Spleen (tissue), 7 donors: ENCODE results near the gene CYP24A1.

ENCODE experiments used
- POLR2AphosphoS5 ChIP-seq, 3 donors: sonication (generic); formaldehyde crosslinking; IDR thresholded peaks; one replicate each; pipeline ENCODE4 v1.5.1; 2017; ENCODE audit warnings: antibody characterized with exemption in 3 of 3
- TF ChIP-seq, protein P1 (sequence below), 11 experiments: fragments of 200-600 bp in 7 of 11; fragments of 450-650 bp in 4 of 11; sonication (generic) in 4 of 11; IDR thresholded peaks in 8 of 11; conservative IDR thresholded peaks in 3 of 11; 1 replicate in 7 of 11; 2 replicates in 4 of 11; pipeline versions ENCODE4 v1.4.0 to v1.8.0; 2016 to 2021; ENCODE audit warnings: antibody characterized with exemption in 11 of 11, inconsistent platforms in 4 of 11, mild to moderate bottlenecking in 1 of 11
- donor health status: DM: no; HTN: no; CAD: no; lungs with moderate emphysema.
- donor health status: DM: no; HTN: no; CAD: no.
- donor health status: DM: no; HTN: no; CAD: no.

DNA sequence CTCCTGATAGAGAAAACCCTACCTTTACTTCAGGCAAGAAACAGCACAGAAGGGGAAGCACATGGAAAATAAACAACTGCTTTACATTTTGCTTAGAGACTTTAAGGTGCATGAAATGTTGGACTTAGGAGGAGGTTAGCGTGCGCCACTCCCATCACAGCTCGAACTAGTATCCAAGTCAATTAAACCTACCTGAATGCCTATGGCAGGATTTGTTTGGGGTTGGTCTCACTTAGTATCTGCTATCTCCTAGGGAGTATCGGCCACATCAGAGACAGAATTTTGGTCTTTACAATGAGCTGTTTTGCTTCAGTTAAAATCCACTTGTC, 12.0 kb downstream of the CYP24A1 start:
- TF ChIP-seq, protein P1, sequence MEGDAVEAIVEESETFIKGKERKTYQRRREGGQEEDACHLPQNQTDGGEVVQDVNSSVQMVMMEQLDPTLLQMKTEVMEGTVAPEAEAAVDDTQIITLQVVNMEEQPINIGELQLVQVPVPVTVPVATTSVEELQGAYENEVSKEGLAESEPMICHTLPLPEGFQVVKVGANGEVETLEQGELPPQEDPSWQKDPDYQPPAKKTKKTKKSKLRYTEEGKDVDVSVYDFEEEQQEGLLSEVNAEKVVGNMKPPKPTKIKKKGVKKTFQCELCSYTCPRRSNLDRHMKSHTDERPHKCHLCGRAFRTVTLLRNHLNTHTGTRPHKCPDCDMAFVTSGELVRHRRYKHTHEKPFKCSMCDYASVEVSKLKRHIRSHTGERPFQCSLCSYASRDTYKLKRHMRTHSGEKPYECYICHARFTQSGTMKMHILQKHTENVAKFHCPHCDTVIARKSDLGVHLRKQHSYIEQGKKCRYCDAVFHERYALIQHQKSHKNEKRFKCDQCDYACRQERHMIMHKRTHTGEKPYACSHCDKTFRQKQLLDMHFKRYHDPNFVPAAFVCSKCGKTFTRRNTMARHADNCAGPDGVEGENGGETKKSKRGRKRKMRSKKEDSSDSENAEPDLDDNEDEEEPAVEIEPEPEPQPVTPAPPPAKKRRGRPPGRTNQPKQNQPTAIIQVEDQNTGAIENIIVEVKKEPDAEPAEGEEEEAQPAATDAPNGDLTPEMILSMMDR (IDR thresholded peaks at IDR 0.05 in 8 of 11, conservative IDR thresholded peaks at IDR 0.05 in 3 of 11): no peak
- no peak for TF ChIP-seq POLR2AphosphoS5 (IDR thresholded peaks at IDR 0.05)
